Keratinocyte (primary cell): ENCODE results near the gene TBCB. TPM values are rescaled to one million over a fixed set of nuclear protein-coding genes. Genes with fewer than 3 reads are reported as not detected.

ENCODE experiments used
- DNase-seq: peaks from one replicate; pipeline ENCODE4 v3.0.0-alpha.2; 2011; ENCODE audit warnings: low read depth, missing footprints, low spot score
- FAIRE-seq: peaks from 2 replicates; lab custom pipeline; 2011; peaks lifted over from hg19 to GRCh38; lab: Jason Lieb, UNC
- H2AFZ ChIP-seq: 2 replicates; pipeline ENCODE4 v1.6.0; 2012; ENCODE audit warnings: low read length, control low read depth, inconsistent platforms; ENCODE audit not compliant: control insufficient read depth
- H3K27ac ChIP-seq: 2 replicates; pipeline ENCODE4 v1.5.1; 2011; ENCODE audit warnings: low read length; ENCODE audit not compliant: control insufficient read depth, insufficient read depth
- H3K27me3 ChIP-seq: 3 replicates; pipeline ENCODE4 v1.6.0; 2011; ENCODE audit warnings: low read length; ENCODE audit not compliant: control insufficient read depth, insufficient read depth; ENCODE audit errors: extremely low read depth
- H3K36me3 ChIP-seq, 2 experiments: 2 replicates in 1 of 2; 3 replicates in 1 of 2; pipeline ENCODE4 v1.5.1; 2011; ENCODE audit warnings: low read length in 2 of 2, mild to moderate bottlenecking in 1 of 2; ENCODE audit not compliant: control insufficient read depth in 2 of 2, insufficient read depth in 2 of 2; ENCODE audit errors: extremely low read depth in 1 of 2
- H3K4me1 ChIP-seq: 3 replicates; pipeline ENCODE4 v1.5.1; 2011; ENCODE audit warnings: low read length; ENCODE audit not compliant: control insufficient read depth, insufficient read depth; ENCODE audit errors: extremely low read depth
- H3K4me2 ChIP-seq: 3 replicates; pipeline ENCODE4 v1.6.0; 2011; ENCODE audit warnings: low read depth, low read length; ENCODE audit not compliant: control insufficient read depth, insufficient read depth; ENCODE audit errors: extremely low read depth
- H3K4me3 ChIP-seq, 3 experiments: fragments of 200-600 bp in 1 of 3; sonication (generic) in 1 of 3; 2 replicates in 2 of 3; 3 replicates in 1 of 3; pipeline ENCODE4 v1.5.1; 2011 to 2016; ENCODE audit warnings: low read length in 3 of 3, mild to moderate bottlenecking in 3 of 3, control low read depth in 2 of 3, inconsistent platforms in 1 of 3, low read depth in 1 of 3, mixed read lengths in 1 of 3, mixed run types in 1 of 3, moderate library complexity in 1 of 3; ENCODE audit not compliant: control insufficient read depth in 2 of 3, insufficient read depth in 2 of 3; ENCODE audit errors: extremely low read depth in 1 of 3
- H3K79me2 ChIP-seq: 2 replicates; pipeline ENCODE4 v1.6.0; 2012; ENCODE audit warnings: low read length; ENCODE audit not compliant: control insufficient read depth, insufficient read depth
- H3K9ac ChIP-seq: 3 replicates; pipeline ENCODE4 v1.6.0; 2011; ENCODE audit warnings: low read length; ENCODE audit not compliant: control insufficient read depth, insufficient read depth; ENCODE audit errors: extremely low read depth
- H3K9me1 ChIP-seq: 3 replicates; pipeline ENCODE4 v1.6.0; 2011; ENCODE audit warnings: low read length; ENCODE audit not compliant: control insufficient read depth, insufficient read depth; ENCODE audit errors: extremely low read depth
- H3K9me3 ChIP-seq: 2 replicates; pipeline ENCODE4 v1.5.1; 2012; ENCODE audit warnings: low read depth, low read length; ENCODE audit not compliant: control insufficient read depth
- H4K20me1 ChIP-seq: 3 replicates; pipeline ENCODE4 v1.6.0; 2011; ENCODE audit warnings: low read length; ENCODE audit not compliant: control insufficient read depth, insufficient read depth; ENCODE audit errors: extremely low read depth
- EZH2 ChIP-seq: IDR thresholded peaks from one replicate; pipeline ENCODE4 v1.6.1; 2012; ENCODE audit warnings: inconsistent platforms, mild to moderate bottlenecking, low read length, moderate library complexity
- dilution Hi-C: fragments of 300-500 bp; cut with MboI; formaldehyde crosslinking; loops from one replicate; pipeline ENCODE4 v1.7.0; 2020; ENCODE audit warnings: low sequenced_read_pairs; ENCODE audit not compliant: extremely low pct_ligation_motif_present
- polyA plus RNA-seq, 5 experiments: library from polyadenylated mRNA; depleted of rRNA in 3 of 5; stranded (reverse) in 3 of 5; stranded (forward) in 1 of 5; unstranded in 1 of 5; fragments of >200 nt; gene quantifications; 1 replicate in 1 of 5; 2 replicates in 3 of 5; 3 replicates in 1 of 5; pipeline versions ENCODE4 v1.2.1 to v1.2.3, GENCODE V29; 2011 to 2012; ENCODE audit warnings: missing spikeins in 2 of 5, low read depth in 1 of 5, low replicate concordance in 1 of 5
- TF ChIP-seq, protein P1 (sequence below), 3 experiments: IDR thresholded peaks in 1 of 3; conservative IDR thresholded peaks in 1 of 3; optimal IDR thresholded peaks in 1 of 3; 2 replicates in 2 of 3; 3 replicates in 1 of 3; pipeline versions ENCODE3 to v1.5.1; 2011; ENCODE audit warnings: low read length in 3 of 3, mild to moderate bottlenecking in 3 of 3, moderate library complexity in 2 of 3, control low read depth in 1 of 3, inconsistent platforms in 1 of 3; ENCODE audit not compliant: insufficient read depth in 2 of 3; ENCODE audit errors: extremely low read depth in 1 of 3

Gene TBCB
- polyA plus RNA-seq, 1 donor (not counting 4 experiments of a cell fraction or from before 2014, with no cell fraction given), result 183 TPM

DNA sequence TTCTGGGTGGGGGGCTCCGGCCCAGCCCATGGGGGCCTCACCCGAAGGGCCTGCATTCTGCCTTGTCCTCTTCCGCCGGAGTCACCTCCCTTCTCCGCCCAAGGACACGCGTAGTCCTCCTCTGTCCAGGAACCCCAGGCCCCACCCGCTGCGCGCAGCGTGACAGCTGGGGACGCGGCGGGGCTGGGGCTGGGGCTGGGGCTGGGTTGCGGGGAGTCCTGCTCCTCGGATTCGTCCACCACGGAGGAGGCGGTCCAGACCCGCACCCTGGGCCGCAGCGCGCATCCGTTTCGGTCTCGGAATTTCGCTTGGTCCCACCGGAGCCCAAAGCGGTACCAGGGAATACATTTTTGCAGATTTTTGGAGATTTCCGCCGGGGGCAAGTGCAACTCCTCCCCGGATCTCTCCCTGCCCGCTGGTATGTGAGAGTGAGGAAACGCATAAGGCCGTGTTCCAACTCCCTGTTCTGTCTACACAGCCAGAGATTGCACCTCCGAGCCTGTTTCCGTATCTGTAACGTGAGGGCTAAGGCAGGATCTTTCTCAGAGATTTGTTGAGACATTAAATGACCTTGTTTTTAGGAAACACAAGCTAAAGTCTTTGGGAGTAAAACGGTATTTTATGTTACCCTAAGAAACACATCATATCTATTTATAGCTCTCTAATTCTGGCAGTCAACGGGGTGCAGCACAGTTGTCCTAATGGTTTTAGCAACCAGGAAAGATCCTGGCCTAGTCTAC is 37.3 kb downstream of the TBCB start, which contains the start of gene COX7A1:
Gene COX7A1, minus strand, starts transcription at position 96 of the 740 bp plus-strand sequence. Its CDS starts 40 bp downstream, at position 56.
- Histone ChIP-seq H4K20me1 (peaks cover 10% of the 10 kb centered on the region), H3K9me3 (no peaks in the 10 kb centered on the region), H3K9ac (peak within 1 kb of the TSS; percentile 3), H3K4me3 (peak within 1 kb of the TSS in 1 of 3 experiments; percentile 1), H3K27me3 (no peaks in the 10 kb centered on the region), H3K27ac (no peak within 1 kb of the TSS), H3K9me1 (peaks cover 2% of the 10 kb centered on the region), H3K79me2 (no peaks in the 10 kb centered on the region), H3K4me2 (peak within 1 kb of the TSS; percentile 62), H3K36me3 (peaks cover 11 to 33% of the 10 kb centered on the region in 2 experiments), H3K4me1 (peaks cover 41% of the 10 kb centered on the region), H2AFZ (no peak within 1 kb of the TSS)
- FAIRE-seq (peak; percentile 23), DNase-seq (no peak)
- dilution Hi-C loops, result no loop called here
- TF ChIP-seq, protein P1, sequence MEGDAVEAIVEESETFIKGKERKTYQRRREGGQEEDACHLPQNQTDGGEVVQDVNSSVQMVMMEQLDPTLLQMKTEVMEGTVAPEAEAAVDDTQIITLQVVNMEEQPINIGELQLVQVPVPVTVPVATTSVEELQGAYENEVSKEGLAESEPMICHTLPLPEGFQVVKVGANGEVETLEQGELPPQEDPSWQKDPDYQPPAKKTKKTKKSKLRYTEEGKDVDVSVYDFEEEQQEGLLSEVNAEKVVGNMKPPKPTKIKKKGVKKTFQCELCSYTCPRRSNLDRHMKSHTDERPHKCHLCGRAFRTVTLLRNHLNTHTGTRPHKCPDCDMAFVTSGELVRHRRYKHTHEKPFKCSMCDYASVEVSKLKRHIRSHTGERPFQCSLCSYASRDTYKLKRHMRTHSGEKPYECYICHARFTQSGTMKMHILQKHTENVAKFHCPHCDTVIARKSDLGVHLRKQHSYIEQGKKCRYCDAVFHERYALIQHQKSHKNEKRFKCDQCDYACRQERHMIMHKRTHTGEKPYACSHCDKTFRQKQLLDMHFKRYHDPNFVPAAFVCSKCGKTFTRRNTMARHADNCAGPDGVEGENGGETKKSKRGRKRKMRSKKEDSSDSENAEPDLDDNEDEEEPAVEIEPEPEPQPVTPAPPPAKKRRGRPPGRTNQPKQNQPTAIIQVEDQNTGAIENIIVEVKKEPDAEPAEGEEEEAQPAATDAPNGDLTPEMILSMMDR (optimal IDR thresholded peaks at IDR 0.05 in 1 of 3, IDR thresholded peaks at IDR 0.05 in 1 of 3, conservative IDR thresholded peaks at IDR 0.05 in 1 of 3; ENCODE audit: extremely low read depth in 1 of 3, insufficient read depth in 2 of 3, low read length in 3 of 3), result no peak
- no peak for TF ChIP-seq EZH2

DNA sequence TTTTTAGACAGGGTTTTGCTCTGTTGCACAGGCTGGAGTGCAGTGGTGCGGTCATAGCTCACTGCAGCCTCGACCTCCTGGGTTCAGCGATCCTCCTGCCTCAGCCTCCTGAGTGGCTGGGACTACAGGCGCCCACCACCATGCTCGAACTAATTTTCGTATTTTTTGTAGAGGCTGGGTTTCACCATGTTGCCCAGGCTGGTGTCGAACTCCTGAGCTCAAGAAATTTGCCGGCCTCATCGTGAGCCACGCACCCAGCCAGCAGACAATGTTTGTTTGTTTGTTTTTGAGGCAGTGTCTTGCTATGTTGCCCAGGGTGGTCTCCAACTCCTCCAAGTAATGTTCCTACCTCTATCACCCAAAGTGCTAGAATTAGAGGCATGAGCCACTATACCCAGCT is 37.9 kb downstream of the TBCB start:
- no peak overlapping the region for H3K9ac ChIP-seq
- H4K20me1 ChIP-seq, result peaks cover 10% of the 10 kb centered on the region
- DNase-seq, result no peak
- dilution Hi-C loops, result no loop called here
- no peaks in the 10 kb centered on the region for H3K79me2 ChIP-seq
- FAIRE-seq, result no peak
- H3K4me3 ChIP-seq, result no peak overlapping the region
- H3K36me3 ChIP-seq, result peaks cover 11 to 27% of the 10 kb centered on the region in 2 experiments
- no peak overlapping the region for H3K4me2 ChIP-seq
- H3K27ac ChIP-seq, result no peak overlapping the region
- peaks cover 41% of the 10 kb centered on the region for H3K4me1 ChIP-seq
- peaks cover 2% of the 10 kb centered on the region for H3K9me1 ChIP-seq
- H3K27me3 ChIP-seq, result no peaks in the 10 kb centered on the region
- H3K9me3 ChIP-seq, result no peaks in the 10 kb centered on the region
- TF ChIP-seq, protein P1 (optimal IDR thresholded peaks at IDR 0.05 in 1 of 3, IDR thresholded peaks at IDR 0.05 in 1 of 3, conservative IDR thresholded peaks at IDR 0.05 in 1 of 3; ENCODE audit: extremely low read depth in 1 of 3, insufficient read depth in 2 of 3, low read length in 3 of 3), result no peak
- TF ChIP-seq EZH2, result no peak
- H2AFZ ChIP-seq, result no peak overlapping the region
